Measurements from ENCODE around the gene CDC14A. TPM values are rescaled to one million over a fixed set of nuclear protein-coding genes. Genes with fewer than 3 reads are reported as not detected.

Gene CDC14A
- total and polyA plus RNA-seq, 10 donors: 3.8 to 58.5 (median 27.3) TPM

- no peaks in the 10 kb centered on the region for H3K9me3 ChIP-seq
- WGBS, 5 donors: 92 to 96% (median 95%) methylated on average over 2 of the region's 2 CpGs
- no peaks in the 10 kb centered on the region for H3K4me1 ChIP-seq
These were observed 133.6 kb downstream of the CDC14A start for GRCh38 chr1:100485855-100486258.

GRCh38 chr1:100494393-100495084 lies 142.2 kb downstream of the CDC14A start:
- peaks cover 0 to 66% (median 28%) of the 10 kb centered on the region in 6 donors for H3K36me3 ChIP-seq
- H3K4me1 ChIP-seq: no peaks in the 10 kb centered on the region
- intact Hi-C loops (cut with DNase I; ENCODE audit: low total_unique reads): no loop called here
- no peak overlapping the region for H3K4me3 ChIP-seq
- no peak for TF ChIP-seq POLR2AphosphoS5 (IDR thresholded peaks at IDR 0.05)
- no peak for TF ChIP-seq CTCF (IDR thresholded peaks at IDR 0.05 in 8 of 11, conservative IDR thresholded peaks at IDR 0.05 in 3 of 11)
- TF ChIP-seq POLR2A (IDR thresholded peaks at IDR 0.05): no peak
- no peak for DNase-seq
- no peaks in the 10 kb centered on the region for H3K27me3 ChIP-seq (replicated peaks in 1 of 7)
- no peaks in the 10 kb centered on the region for H3K9me3 ChIP-seq
- WGBS, 5 donors: 94 to 98% (median 95%) methylated on average over 4 of the region's 4 CpGs
- H3K27ac ChIP-seq: no peak overlapping the region

More at GRCh38 chr1:100485855-100486258, 133.6 kb downstream of the CDC14A start:
- no peak for TF ChIP-seq POLR2AphosphoS5 (IDR thresholded peaks at IDR 0.05)
- no peak for TF ChIP-seq CTCF (IDR thresholded peaks at IDR 0.05 in 8 of 11, conservative IDR thresholded peaks at IDR 0.05 in 3 of 11)
- TF ChIP-seq POLR2A (IDR thresholded peaks at IDR 0.05): no peak
- no peak overlapping the region for H3K4me3 ChIP-seq
- intact Hi-C loops (cut with DNase I; ENCODE audit: low total_unique reads): no loop called here
- no peak overlapping the region for H3K27ac ChIP-seq
- peaks cover 0 to 66% (median 13%) of the 10 kb centered on the region in 6 donors for H3K36me3 ChIP-seq
- no peak for DNase-seq
- H3K27me3 ChIP-seq (replicated peaks in 1 of 7): no peaks in the 10 kb centered on the region

GRCh38 chr1:100496896-100497295 lies 144.6 kb downstream of the CDC14A start:
- peaks cover 0 to 79% (median 43%) of the 10 kb centered on the region in 6 donors for H3K36me3 ChIP-seq
- WGBS, 5 donors: 85 to 99% (median 93%) methylated on average over 2 of the region's 2 CpGs

More at GRCh38 chr1:100496896-100497295, 144.6 kb downstream of the CDC14A start:
- no peak for DNase-seq
- Histone ChIP-seq H3K9me3 (no peaks in the 10 kb centered on the region), H3K4me3 (no peak overlapping the region), H3K27me3 (replicated peaks in 1 of 7) (no peaks in the 10 kb centered on the region), H3K27ac (no peak overlapping the region), H3K4me1 (peaks cover 0 to under 1% (median 0%) of the 10 kb centered on the region in 6 donors)
- intact Hi-C loops (cut with DNase I; ENCODE audit: low total_unique reads): no loop called here
- no peak for TF ChIP-seq CTCF (IDR thresholded peaks at IDR 0.05 in 8 of 11, conservative IDR thresholded peaks at IDR 0.05 in 3 of 11)
- TF ChIP-seq POLR2AphosphoS5 (IDR thresholded peaks at IDR 0.05): no peak
- TF ChIP-seq POLR2A (IDR thresholded peaks at IDR 0.05): no peak
